Osteoblast (primary cell): Measurements from ENCODE around the gene C2CD2L. TPM values are rescaled to one million over a fixed set of nuclear protein-coding genes. Genes with fewer than 3 reads are reported as not detected.
"Not testable (repeated sequence)": the region's sequence is repeated elsewhere in the genome, so short reads cannot be mapped to it uniquely, and the experiment has no call there.

Experiments
- DNase-seq: peaks from one replicate; pipeline ENCODE4 v3.0.0; 2011; ENCODE audit warnings: low spot score, mixed read lengths; ENCODE audit not compliant: insufficient read length; ENCODE audit errors: missing footprints
- H2AFZ ChIP-seq: 2 replicates; pipeline ENCODE4 v1.6.0; 2011; ENCODE audit warnings: mild to moderate bottlenecking, low read length
- H3K27ac ChIP-seq: 2 replicates; pipeline ENCODE4 v1.5.1; 2011; ENCODE audit warnings: mild to moderate bottlenecking, low read depth, low read length, moderate library complexity
- H3K27me3 ChIP-seq: 2 replicates; pipeline ENCODE4 v1.6.0; 2012; ENCODE audit warnings: mild to moderate bottlenecking, control low read depth, inconsistent platforms, low read length, moderate library complexity; ENCODE audit not compliant: insufficient read depth
- H3K36me3 ChIP-seq: 2 replicates; pipeline ENCODE4 v1.5.1; 2011; ENCODE audit warnings: mild to moderate bottlenecking, low read length, control low read depth, moderate library complexity; ENCODE audit not compliant: insufficient read depth
- H3K4me1 ChIP-seq: 2 replicates; pipeline ENCODE4 v1.5.1; 2011; ENCODE audit warnings: mild to moderate bottlenecking, low read length, control low read depth, moderate library complexity; ENCODE audit not compliant: insufficient read depth
- H3K4me2 ChIP-seq: 2 replicates; pipeline ENCODE4 v1.6.0; 2011; ENCODE audit warnings: mild to moderate bottlenecking, low read length; ENCODE audit not compliant: insufficient read depth
- H3K4me3 ChIP-seq: fragments of 200-600 bp; sonication (generic); 3 replicates; pipeline ENCODE4 v1.5.1; 2012; ENCODE audit warnings: mild to moderate bottlenecking, low read length, inconsistent platforms; ENCODE audit not compliant: insufficient read depth
- H3K79me2 ChIP-seq: 2 replicates; pipeline ENCODE4 v1.6.0; 2012; ENCODE audit warnings: mild to moderate bottlenecking, low read length, control low read depth, inconsistent platforms; ENCODE audit not compliant: insufficient read depth
- H3K9me3 ChIP-seq: 2 replicates; pipeline ENCODE4 v1.5.1; 2011; ENCODE audit warnings: low read depth, low read length, control low read depth
- H4K20me1 ChIP-seq: 2 replicates; pipeline ENCODE4 v1.6.0; 2012; ENCODE audit warnings: mild to moderate bottlenecking, low read length, control low read depth; ENCODE audit not compliant: insufficient read depth
- CTCF ChIP-seq: IDR thresholded peaks from 2 replicates; pipeline ENCODE4 v1.5.1; 2011; ENCODE audit warnings: mild to moderate bottlenecking, low read depth, low read length, moderate library complexity; ENCODE audit errors: extremely low read depth
- total RNA-seq: library from RNA; depleted of rRNA; stranded (reverse); fragments of >200 nt; gene quantifications from 2 replicates; pipeline ENCODE4 v1.2.3, GENCODE V29; 2012

The C2CD2L gene
- total RNA-seq, 1 donor = 6.2 TPM

GRCh38 chr11:119130662-119131061 is 23.5 kb downstream of the C2CD2L start:
- DNase-seq = no peak
- no peak overlapping the region for H3K4me2 ChIP-seq
- H3K9me3 ChIP-seq = no peaks in the 10 kb centered on the region
- H4K20me1 ChIP-seq = peaks cover 3% of the 10 kb centered on the region
- no peaks in the 10 kb centered on the region for H3K4me1 ChIP-seq
- H3K36me3 ChIP-seq = peaks cover 43% of the 10 kb centered on the region
- H3K27me3 ChIP-seq = no peaks in the 10 kb centered on the region
- no peak overlapping the region for H3K4me3 ChIP-seq
- no peak for TF ChIP-seq CTCF
- no peak overlapping the region for H2AFZ ChIP-seq
- H3K79me2 ChIP-seq = peaks cover 6% of the 10 kb centered on the region
- H3K27ac ChIP-seq = no peak overlapping the region

- H3K79me2 ChIP-seq = no peaks in the 10 kb centered on the region
- H4K20me1 ChIP-seq = peaks cover 3% of the 10 kb centered on the region
- DNase-seq = peak; percentile 69
- no peak overlapping the region for H3K27ac ChIP-seq
- peaks cover 43% of the 10 kb centered on the region for H3K36me3 ChIP-seq
- no peak overlapping the region for H2AFZ ChIP-seq
- peaks cover 5% of the 10 kb centered on the region for H3K27me3 ChIP-seq
- no peak overlapping the region for H3K4me2 ChIP-seq
- no peak overlapping the region for H3K4me3 ChIP-seq
- H3K9me3 ChIP-seq = no peaks in the 10 kb centered on the region
- no peaks in the 10 kb centered on the region for H3K4me1 ChIP-seq
- TF ChIP-seq CTCF = peak; percentile 70
Measured at GRCh38 chr11:119134389-119134978, 27.3 kb downstream of the C2CD2L start.

DNA sequence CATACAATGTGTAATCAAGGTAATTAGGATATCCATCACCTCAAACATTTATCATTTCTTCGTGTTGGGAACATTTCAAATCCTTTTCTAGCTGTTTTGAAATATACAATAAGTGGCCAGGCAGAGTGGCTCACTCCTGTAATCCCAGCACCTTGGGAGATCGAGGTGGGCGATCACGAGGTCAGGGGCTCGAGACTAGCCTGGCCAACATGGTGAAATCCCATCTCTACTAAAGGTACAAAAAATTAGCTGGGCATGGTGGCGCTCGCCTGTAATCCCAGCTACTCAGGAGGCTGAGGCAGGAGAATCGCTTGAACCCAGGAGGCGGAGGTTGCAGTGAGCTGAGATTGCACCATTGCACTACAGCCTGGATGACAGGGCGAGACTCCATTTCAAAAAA is 32.1 kb downstream of the C2CD2L start:
- not testable (repeated sequence) for H3K36me3 ChIP-seq, H3K4me3 ChIP-seq, H3K27ac ChIP-seq, H3K27me3 ChIP-seq, H3K4me1 ChIP-seq, H3K9me3 ChIP-seq, H3K4me2 ChIP-seq, H3K79me2 ChIP-seq, H4K20me1 ChIP-seq, H2AFZ ChIP-seq, DNase-seq

DNA sequence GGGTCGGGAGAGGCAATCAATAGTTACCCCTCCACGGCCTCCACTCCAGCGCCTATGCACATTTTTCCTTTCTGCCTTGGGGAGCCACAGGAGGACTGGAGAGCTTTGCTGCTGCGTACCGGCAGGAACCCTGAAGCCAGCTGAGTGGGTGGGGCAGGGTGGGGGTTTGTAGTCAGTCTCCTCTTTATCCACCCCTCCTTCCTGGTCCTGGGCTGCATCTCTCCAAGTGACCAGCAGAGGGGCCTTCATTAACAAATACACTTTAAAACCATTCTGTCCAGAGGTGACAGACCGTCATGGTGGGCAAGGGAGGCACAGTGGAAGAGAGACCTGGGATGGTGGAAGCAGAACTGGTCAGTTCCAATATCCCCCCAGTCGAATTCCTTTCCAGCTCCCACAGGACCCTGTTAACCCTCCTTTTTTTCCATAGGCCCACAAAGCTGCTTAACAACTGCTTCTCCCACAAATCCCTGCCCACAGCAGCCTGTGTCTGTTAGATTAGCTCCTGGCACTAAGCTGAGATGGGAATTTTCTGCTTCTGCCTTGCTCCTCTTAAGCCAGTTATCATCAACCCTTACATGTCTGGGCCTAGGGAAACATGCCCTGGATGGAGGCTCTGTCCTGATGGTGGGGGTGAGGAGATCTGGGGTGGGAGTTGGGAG is 37.8 kb downstream of the C2CD2L start:
- Histone ChIP-seq H2AFZ (no peak overlapping the region), H3K4me1 (peaks cover 4% of the 10 kb centered on the region), H3K27ac (no peak overlapping the region), H3K79me2 (no peaks in the 10 kb centered on the region), H3K9me3 (no peaks in the 10 kb centered on the region), H3K4me3 (no peak overlapping the region), H3K36me3 (no peaks in the 10 kb centered on the region), H4K20me1 (no peaks in the 10 kb centered on the region), H3K4me2 (no peak overlapping the region), H3K27me3 (peaks cover 34% of the 10 kb centered on the region)
- TF ChIP-seq CTCF = peak; percentile 60
- peak; percentile 96 for DNase-seq
